Upper lobe of right lung (tissue), 1 donor: ENCODE measurements around the gene MYBBP1A. TPM values are rescaled to one million over a fixed set of nuclear protein-coding genes. Genes with fewer than 3 reads are reported as not detected.

Experiments used
- ATAC-seq: fragments of 200-7000 bp; cut with Tn5 transposase; one replicate; pipeline ENCODE4 v1.9.1; 2020; ENCODE audit warnings: mild to moderate bottlenecking, moderate library complexity
- DNase-seq: peaks from one replicate; pipeline ENCODE4 v3.0.0-alpha.2; 2020
- H3K27ac ChIP-seq: fragments of 200-600 bp; one replicate; pipeline ENCODE4 v1.8.0; 2022
- H3K27me3 ChIP-seq: fragments of 200-600 bp; one replicate; pipeline ENCODE4 v1.8.0; 2022; ENCODE audit warnings: mild to moderate bottlenecking
- H3K36me3 ChIP-seq: fragments of 200-600 bp; one replicate; pipeline ENCODE4 v1.8.0; 2022
- H3K4me1 ChIP-seq: fragments of 200-600 bp; one replicate; pipeline ENCODE4 v1.8.0; 2022
- H3K4me3 ChIP-seq: fragments of 200-600 bp; one replicate; pipeline ENCODE4 v1.8.0; 2022; ENCODE audit warnings: mild to moderate bottlenecking
- H3K9me3 ChIP-seq: fragments of 200-600 bp; one replicate; pipeline ENCODE4 v1.8.0; 2022
- CTCF ChIP-seq: fragments of 200-600 bp; IDR thresholded peaks from one replicate; pipeline ENCODE4 v1.8.0; 2022; ENCODE audit warnings: antibody characterized with exemption
- intact Hi-C: fragments of 100-400 bp; cut with DNase I; formaldehyde crosslinking; loops from one replicate; pipeline ENCODE4 v1.11.0; 2022
- total RNA-seq: library from RNA; stranded (reverse); fragmentation: NEBNext Ultra II Directional; extraction: Animal tissue kit (Norgen Biotek cat#: 25700); gene quantifications from one replicate; pipeline ENCODE4 v1.2.1, GENCODE V29; 2021
- donor health status: DM: no; HTN: yes; CAD: no; lungs with severe emphysema.

MYBBP1A gene
- total RNA-seq, 1 donor from 2014 or later: 46.7 TPM

GRCh38 chr17:4573115-4573514 is 17.9 kb upstream of the MYBBP1A start:
- Histone ChIP-seq H3K27me3 (no peaks in the 10 kb centered on the region), H3K27ac (no peak overlapping the region), H3K9me3 (no peaks in the 10 kb centered on the region), H3K4me1 (no peaks in the 10 kb centered on the region), H3K36me3 (no peaks in the 10 kb centered on the region), H3K4me3 (no peak overlapping the region)
- DNase-seq (no peak), ATAC-seq (no peak)
- intact Hi-C loops: no loop called here
- TF ChIP-seq CTCF: no peak

DNA sequence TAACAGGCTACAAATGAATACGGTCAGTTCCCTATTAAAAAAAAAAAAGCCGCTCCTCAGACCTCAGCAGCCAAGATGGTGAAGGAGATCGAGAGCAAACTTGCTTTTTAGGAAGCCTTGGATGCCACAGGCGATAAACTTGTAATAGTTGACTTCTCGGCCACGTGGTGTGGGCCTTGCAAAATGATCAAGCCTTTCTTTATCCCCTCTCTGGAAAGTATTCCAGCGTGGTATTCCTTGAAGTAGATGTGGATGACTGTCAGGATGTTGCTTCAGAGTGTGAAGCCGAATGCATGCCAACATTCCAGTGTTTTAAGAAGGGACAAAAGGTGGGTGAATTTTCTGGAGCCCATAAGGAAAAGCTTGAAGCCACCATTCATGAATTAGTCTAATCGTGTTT is 16.9 kb upstream of the MYBBP1A start:
- Histone ChIP-seq H3K36me3 (no peaks in the 10 kb centered on the region), H3K4me1 (no peaks in the 10 kb centered on the region), H3K4me3 (no peak overlapping the region), H3K27ac (no peak overlapping the region), H3K9me3 (no peaks in the 10 kb centered on the region), H3K27me3 (no peaks in the 10 kb centered on the region)
- no peak for TF ChIP-seq CTCF
- intact Hi-C loops: no loop called here
- ATAC-seq (no peak), DNase-seq (no peak)

- H3K27me3 ChIP-seq: no peaks in the 10 kb centered on the region
- intact Hi-C loops: loop anchor here (5.0 kb wide), 1 partner anchor 58 kb away; no protein-coding TSS in a partner anchor
- DNase-seq (no peak), ATAC-seq (no peak)
- H3K4me3 ChIP-seq: no peak overlapping the region
- H3K4me1 ChIP-seq: peaks cover 8% of the 10 kb centered on the region
- TF ChIP-seq CTCF: no peak
- no peak overlapping the region for H3K27ac ChIP-seq
- H3K36me3 ChIP-seq: no peaks in the 10 kb centered on the region
- H3K9me3 ChIP-seq: no peaks in the 10 kb centered on the region
These were observed 14.4 kb upstream of the MYBBP1A start for GRCh38 chr17:4569591-4569990.

DNA sequence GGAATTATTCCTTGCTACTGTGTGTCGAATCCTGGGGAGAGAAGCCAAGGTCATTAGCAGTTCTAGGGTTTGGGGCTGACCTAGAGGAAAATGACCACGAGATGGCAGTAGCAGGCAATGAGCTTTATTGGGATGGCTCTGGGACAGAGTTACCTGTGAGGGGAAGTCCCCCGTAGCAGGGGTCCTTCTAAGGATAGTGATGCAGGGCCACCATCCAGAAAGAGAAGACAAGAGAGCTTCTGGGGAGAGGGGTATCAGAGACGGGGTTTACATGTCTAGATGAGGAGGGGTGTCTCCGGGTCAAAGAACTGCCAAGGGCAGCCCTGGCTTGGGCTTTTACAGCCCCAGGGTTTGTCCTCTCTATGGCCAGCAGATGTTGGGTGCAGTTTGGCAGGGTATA is 11.6 kb upstream of the MYBBP1A start:
- no peaks in the 10 kb centered on the region for H3K36me3 ChIP-seq
- H3K9me3 ChIP-seq: no peaks in the 10 kb centered on the region
- no peak overlapping the region for H3K4me3 ChIP-seq
- ATAC-seq (peak; percentile 91), DNase-seq (peak; percentile 57)
- peak; percentile 76 for TF ChIP-seq CTCF
- H3K27ac ChIP-seq: no peak overlapping the region
- peaks cover 8% of the 10 kb centered on the region for H3K4me1 ChIP-seq
- H3K27me3 ChIP-seq: no peaks in the 10 kb centered on the region
- intact Hi-C loops: loop anchor here (5.0 kb wide), 1 partner anchor 61 kb away; no protein-coding TSS in a partner anchor

DNA sequence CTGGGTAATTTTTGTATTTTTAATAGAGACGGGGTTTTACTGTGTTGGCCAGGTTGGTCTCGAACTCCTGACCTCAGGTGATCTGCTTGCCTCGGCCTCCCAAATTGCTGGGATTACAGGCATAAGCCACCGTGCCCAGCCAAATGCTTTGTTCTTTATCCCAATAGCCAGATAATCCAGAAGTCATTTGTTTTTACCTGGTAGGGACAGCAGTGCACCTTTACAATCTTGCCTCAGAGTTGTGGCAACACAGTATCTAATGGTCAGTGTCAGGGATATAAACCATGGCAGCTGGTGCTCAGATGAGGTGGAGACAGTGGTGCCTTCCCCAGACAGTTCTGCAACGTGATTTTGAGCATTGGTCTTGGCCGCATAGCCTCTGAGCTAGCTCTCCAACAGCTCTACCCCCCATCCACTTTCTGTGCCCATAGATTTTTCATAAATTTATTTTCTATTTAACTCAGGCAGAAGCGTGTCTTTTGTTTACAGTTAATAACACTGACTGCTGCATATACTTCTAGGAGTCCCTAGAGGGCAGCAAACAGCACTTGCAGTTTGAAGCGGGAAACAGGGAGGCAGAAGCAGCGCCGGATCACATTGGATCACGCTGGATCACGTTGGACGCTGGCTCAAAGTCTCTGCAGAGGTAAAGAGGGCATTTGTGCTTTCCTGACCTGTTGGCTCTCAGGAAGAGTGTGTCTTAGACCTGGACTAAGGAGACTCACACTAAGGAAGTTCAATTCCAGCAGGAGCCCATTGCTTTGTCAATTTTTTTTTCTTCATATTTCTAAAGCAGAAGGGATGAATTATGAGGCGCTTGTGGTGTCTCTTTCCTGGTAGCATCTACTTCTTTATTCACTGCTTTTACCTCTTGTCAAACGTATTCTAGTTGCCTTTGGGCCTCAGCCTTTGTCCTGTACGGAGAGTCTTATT is 10.3 kb upstream of the MYBBP1A start:
- intact Hi-C loops: loop anchor here (5.0 kb wide), 1 partner anchor 62 kb away; no protein-coding TSS in a partner anchor
- TF ChIP-seq CTCF: peak; percentile 86
- no peak overlapping the region for H3K4me3 ChIP-seq
- H3K27me3 ChIP-seq: no peaks in the 10 kb centered on the region
- DNase-seq (peak; percentile 71), ATAC-seq (peak; percentile 95)
- H3K36me3 ChIP-seq: no peaks in the 10 kb centered on the region
- no peak overlapping the region for H3K27ac ChIP-seq
- H3K4me1 ChIP-seq: peaks cover 8% of the 10 kb centered on the region
- no peaks in the 10 kb centered on the region for H3K9me3 ChIP-seq
